CD4-positive, alpha-beta T cell treated with Interleukin-12 subunit alpha and Interleukin-12 subunit beta, for 1 hour (primary cell): Measurements from ENCODE around the gene YPEL4.

Experiments used
- DNase-seq: peaks from one replicate; pipeline ENCODE4 v3.0.0-alpha.2; 2020

YPEL4 gene

DNA sequence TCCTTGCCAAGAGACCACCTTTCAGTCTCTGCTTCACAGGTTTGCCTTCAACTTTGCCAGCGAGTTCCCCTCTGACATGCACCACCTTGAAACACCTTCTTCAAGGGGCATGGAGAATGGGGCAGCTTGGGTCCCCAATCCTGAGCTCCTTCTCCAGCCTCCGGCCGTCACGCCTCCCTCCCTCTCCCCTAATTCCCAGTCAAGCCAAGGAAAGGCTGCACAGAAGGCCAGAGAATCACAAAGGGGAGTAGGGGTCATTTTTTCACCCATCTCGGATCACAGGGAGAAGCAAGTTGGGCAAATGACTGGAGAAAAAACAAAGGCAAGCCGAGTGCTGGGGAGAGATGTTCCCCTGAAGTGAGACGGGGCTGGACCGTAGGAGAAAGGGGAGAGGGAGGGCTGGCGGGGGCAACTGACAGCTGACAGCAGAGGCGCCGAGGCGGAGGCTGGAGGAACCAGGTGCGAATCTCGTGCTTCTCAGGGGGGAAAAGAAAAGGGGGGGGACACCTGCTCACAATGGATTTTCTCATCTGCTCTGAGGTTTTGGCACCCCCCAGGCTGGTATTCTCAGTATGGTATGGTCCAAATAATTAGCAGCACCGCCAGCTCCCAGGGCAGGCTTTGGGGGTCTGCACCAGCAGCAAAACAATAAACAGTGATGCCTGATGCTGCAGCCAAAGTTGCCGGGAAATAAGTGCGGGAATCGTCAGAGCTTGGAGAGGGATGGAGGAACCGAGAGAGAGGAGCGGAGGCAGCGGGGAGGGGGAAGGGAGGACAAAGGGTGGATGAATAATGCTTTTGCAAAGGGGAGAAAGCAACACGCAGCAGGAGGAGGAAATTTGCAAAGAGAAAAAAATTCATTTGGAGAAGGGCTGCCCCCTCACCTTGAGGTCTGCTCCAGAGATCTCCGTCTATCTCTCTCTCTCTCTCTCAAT, 644 bp downstream of the YPEL4 start:
- DNase-seq, result peak; percentile 23

DNA sequence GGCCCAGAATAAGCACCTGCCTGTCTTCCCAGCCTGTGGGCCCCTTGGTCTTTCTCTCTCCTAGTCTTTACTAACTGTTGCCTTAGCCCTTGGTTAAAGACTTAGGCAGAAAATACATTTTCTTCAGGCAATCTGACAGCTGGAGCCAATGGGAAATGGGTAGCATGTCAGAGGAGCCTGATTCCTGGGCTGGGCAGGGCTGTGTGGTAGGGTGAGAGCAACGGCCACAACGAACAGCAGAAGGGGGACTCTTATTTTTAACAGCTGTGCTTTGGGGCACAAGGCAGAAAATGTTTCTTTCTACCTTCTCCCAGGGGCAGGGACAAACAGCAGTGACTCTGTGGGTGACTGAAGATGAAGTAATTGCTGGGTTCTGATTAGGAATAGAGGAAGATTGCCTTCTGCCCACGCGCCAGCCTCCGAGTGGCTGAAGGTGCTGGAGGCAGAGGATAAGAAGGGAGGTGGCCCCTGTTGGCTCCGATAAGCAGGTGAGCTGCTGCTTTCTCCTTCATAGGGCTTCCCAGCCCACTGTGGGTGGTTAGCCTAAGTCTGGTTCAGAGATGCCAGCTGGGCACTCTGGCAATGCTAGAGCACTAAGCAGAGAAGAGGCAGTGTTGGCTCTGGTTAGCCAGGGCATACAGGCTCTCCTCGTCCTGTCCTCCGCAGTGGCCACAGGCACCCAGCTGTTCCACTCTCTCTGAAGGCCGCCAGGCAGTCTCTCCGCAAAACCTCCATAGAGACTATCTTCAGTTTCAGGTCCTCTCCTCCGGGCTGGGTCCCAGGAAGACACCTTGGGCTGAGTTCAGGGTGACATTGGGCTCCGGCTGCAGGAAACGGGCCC, 1.5 kb downstream of the YPEL4 start:
- no peak for DNase-seq

DNA sequence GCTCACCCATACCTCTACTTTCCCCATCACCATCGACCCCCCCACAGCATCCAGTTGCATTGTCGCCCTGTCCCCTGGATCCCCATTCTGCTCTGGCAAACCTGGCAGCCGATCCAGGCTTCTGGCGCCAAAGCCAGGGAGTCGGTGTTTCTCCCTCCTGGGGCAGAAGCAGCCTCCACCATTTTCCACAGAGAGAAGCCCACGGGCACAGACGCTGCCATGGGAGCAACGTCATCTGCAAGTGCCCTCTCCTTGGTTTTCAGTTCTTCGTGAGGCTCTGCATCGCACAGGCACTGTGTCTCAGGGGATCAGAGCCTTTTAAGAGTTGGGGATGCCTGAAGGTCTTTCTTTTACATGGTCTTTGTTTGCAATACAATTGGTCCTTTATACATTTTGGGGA, 2.3 kb downstream of the YPEL4 start:
- DNase-seq, result no peak

- no peak for DNase-seq
Measured at GRCh38 chr11:57646799-57647303, 2.9 kb downstream of the YPEL4 start.

- no peak for DNase-seq
Measured at GRCh38 chr11:57646194-57646798, 3.4 kb downstream of the YPEL4 start.

GRCh38 chr11:57645689-57646085, 4.0 kb downstream of the YPEL4 start:
- no peak for DNase-seq

- peak; percentile 90 for DNase-seq
Measured at GRCh38 chr11:57644748-57645688, 4.7 kb downstream of the YPEL4 start.

- no peak for DNase-seq
Measured at GRCh38 chr11:57643802-57644201, 5.9 kb downstream of the YPEL4 start.

DNA sequence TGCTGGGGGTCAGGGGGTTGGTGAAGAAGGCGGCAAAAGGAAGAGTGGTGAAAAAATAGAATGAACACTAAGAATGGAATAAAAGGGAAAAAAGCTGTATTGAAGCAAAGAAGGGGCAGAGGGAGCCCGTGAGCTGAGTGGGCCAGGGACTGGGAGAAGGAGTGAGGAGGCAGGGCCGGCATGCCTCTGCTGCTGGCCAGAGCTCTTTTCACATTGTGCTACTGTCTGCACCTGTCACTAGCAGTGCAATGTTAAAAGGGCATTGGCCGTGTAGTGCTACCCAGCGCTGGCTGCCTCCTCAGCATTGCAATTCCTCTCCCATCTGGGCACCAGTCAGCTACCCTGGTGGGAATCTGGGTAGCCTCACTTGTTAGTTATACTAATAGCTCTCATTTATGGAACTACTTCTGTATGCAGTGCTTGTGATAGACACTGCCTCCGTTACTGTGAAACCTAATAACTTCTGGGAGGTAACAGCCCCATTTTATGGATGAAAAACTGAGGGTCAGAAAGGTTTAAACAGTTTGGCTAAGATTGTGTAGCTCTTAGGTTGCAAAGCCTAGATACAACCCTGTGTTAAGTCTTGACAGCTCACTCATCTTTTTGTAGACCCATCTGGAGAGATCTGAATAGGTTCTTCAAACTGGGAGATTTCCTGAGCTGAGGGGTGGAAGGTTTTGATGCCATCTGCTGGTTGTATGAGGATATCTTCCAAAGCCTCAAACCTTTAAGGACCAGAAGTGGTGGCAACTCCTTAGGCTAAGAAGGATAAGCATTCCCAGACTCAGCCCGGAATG, 8.5 kb downstream of the YPEL4 start:
- peak; percentile 46 for DNase-seq

DNA sequence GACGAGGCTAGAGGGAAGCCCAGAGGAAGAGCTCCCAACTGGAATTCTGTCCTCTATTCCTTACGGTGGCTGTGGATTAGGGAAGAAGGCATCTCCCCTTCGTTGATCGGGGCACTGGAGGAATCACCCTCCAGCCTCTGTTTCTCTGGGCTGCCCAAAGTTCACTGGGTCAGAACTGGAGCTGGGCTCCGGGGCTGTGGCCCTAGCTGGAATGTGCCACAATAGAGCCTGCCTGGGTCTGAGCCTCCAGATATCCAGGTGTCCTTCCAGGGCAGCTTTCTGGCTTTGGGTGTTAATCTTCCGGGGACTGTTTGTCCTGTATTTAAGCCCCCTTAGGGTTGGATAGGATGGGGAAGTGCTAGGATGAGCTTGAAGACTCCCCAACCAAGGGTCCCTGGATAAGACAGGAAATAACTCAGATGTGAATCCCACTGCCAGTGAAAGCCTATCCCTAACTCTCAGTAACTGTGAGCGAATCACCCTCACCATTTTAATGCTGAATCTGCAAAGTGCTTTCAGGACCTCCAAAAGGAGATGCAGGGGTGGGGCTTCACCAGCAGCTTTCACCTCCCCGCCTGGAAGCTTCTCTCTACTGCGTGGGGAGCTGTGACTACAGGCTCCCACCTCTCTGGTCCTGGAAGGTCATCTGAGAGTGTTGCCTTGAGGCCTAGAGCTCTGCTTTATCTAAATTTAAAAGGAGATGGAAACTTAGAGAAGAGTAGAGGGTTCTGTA, 9.5 kb downstream of the YPEL4 start:
- DNase-seq, result no peak

DNA sequence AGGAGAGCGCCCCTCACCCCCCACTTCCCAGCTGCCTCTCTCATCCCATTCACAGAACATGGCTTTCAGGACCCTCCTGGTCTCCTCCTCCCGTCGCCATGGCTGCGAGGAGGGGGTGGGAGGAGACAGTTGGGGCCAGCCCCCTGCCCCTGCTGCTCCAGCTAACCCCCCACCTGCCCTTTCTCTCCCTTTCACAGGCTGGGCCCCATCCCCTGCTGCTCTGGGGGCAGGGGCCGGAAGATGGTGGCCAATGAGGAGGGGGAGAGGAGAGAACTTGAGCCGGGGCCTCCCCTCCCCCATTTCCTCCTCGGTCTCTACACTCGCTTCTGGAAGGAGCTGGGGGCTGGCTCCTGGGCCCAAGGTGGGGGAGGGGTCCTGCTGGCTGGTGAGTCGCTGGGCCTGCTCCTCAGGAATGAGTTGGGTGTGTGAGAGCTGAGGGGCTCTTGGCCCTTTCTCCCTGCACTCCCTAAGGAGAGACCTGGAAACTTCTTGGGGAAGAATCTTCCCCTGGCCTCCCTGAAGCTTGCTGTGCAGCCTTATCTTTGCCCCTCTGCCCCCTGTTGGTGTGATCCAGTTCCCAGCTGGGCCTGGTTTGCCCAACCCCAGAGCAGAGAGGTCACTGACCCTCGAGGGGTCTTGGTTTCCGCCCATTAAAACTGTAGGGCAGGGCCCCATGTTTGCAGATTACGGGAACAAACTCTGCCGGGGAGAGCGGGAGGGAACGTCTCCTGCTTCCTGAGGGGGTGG, 10.2 kb downstream of the YPEL4 start:
- DNase-seq, result no peak

DNA sequence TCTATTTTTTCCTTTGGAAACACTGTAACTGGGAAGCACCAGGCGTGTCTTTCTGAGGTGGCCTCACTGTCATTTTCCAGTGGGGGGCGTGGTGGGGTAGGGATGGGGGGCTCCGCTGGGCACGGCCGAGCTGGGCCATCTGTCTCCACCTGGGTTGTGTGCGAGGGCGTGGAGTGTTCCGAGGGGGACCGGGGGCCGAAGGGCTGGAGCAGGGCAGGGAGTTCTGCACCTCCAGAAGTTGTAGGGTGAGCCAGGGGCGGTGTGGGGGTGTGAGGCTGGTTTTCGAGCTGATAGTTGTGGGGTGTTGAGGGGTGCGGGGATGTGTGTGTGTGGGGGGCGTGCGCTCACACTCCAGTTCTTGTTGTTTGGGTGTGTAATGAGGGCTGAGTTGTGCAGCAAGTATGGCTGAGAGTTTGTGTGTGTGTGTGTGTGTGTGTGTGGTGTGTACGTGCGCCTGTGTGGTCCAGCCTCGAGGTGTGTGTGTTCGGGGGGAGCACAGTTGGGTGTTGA, 10.8 kb downstream of the YPEL4 start:
- DNase-seq, result peak; percentile 23

- no peak for DNase-seq
Measured at GRCh38 chr11:57638005-57638781, 11.5 kb downstream of the YPEL4 start.

- DNase-seq, result no peak
Measured at GRCh38 chr11:57637626-57638004, 12.1 kb downstream of the YPEL4 start.

DNA sequence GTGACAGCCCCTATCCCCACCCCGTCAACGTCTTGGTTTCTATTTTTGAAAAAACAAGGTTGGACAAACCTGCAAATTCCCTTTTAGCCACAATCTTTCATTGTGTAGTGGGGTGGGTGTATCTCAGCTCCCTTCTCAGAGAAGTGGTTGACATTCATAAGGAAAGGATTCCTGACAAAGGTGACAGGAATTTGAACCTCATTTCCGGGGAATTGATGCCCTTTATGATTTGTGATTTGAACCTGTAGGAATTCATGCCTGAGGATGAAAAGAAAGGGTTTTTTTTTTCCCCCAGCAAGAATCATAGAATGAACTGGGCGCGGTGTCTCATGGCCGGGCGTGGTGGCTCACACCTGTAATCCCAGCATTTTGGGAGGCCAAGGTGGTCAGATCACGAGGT, 14.5 kb downstream of the YPEL4 start:
- DNase-seq, result no peak

DNA sequence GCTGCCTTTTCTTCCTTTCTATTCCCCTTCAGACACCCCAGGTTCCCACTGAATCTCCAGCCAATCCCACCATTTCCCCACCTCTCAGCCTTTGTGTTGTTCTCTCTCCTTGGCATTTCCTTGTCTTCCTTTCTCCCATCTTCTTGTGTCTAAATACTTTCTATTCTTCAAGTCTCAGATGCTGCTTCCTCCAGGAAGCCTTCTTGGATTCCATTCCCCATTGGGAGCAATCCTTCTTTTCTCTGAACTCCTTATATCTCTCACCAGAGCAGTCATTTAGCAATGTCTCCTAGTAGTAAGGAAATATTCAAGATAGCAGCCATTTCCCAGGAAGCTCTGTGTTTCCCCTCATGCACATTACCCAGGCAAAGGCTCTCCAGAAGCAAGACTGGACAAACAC, 15.4 kb downstream of the YPEL4 start:
- DNase-seq, result no peak

GRCh38 chr11:57633394-57634070, 16.2 kb downstream of the YPEL4 start:
- DNase-seq, result no peak

- no peak for DNase-seq
Measured at GRCh38 chr11:57632116-57632515, 17.6 kb downstream of the YPEL4 start.
